CD1c-positive myeloid dendritic cell (primary cell): ENCODE data around the gene ASXL2.

ENCODE experiments used
- DNase-seq: peaks from one replicate; pipeline ENCODE4 v3.0.0-alpha.2; 2016; ENCODE audit errors: extremely low spot score

ASXL2 gene

DNA sequence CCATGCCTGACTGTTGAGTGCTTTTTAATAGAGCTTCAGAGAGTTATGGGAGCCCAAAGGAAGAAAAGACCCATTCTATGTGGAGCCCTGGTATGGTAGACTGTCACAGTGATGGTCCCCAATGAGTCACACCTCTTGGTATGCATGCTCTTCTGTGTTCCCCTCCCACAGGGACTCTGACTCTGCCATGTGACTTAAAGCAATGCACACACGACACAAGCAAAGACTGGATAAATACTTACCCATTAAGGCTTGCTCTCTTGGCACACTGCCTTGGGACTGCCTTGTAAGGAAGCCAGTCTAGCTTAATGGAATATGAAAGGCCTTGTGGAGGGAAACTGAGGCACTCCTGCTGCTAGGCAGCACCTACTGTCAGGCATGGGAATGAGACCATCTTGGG, 188.2 kb downstream of the ASXL2 start:
- DNase-seq, result no peak

DNA sequence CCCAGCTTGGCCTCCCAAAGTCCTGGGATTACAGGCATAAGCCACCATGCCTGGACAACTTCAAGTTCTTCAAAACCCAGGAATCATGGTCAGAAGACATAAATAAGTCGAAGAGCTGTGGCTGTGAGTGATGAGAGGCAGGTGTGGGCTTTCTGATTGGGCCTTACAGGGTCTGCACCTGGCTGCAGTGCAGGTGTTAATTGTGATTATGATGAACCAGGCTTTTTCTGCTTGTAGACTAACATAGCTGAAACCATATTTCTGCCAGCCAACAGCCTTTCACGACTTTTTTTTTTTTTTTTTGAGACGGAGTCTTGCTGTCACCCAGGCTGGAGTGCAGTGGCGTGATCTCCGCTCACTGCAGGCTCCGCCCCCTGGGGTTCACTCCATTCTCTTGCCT, 190.1 kb downstream of the ASXL2 start:
- no peak for DNase-seq

DNA sequence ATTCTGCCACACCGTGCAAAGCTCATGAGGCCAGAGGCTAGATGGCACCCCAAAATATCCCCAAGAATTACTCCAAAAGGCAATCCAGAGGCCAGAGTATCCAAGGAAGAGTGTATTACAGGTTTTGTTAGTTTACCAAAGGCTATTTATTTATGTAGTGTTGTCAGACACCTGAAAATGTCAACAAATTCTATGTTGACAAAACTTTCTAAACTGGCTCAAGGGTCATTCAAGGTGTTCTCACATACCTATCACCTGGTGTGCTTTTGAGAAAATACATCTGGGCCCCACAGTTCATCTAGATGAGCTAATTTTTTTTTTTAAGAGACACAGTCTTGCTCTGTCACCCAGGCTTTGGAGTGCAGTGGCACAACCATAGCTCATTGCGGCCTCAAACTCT, 192.5 kb downstream of the ASXL2 start:
- no peak for DNase-seq

DNA sequence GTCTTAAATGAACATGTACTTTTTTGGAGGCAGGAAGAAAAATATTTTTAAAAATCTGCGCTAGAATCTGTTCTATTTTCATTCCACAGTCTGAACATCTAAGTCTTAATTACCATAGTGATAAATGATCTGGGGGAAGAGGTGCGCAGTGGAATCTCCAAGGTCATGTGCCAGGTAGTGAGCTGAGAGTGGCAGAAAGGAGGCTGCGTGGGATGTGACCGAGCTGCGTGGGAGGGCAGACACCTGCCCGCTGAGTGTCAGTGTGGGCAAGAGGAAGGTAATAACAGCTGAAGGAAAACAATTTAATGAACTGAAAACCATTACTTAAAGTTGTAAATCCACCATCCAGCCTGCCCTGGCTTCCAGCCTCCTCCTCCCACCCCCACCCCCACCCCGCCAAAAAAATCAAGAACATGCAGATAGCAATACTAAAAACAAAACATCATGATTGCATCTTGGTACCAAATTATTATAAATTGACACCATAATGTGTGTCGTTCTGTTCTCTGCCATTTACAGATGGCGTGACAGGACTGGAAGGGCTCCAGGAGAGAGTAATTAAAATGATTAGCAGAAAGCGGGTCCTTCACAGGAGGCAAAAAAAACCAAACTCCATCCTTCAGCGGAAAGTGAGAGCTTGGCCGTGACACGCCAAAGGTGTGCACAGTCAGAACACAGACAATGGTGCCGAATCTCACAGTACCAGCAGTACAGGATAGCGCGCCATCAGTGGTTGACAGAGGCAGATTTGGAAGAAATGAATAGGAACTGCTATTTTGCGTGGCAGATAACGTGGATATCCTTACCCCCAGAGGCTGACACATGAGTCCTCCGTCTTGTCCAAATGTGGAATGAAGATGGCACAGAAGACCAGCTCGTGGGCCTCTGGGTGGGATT, 193.5 kb downstream of the ASXL2 start:
- DNase-seq, result no peak
